HG03439 (cell line): ENCODE results near the gene UTP14C.
"Not testable (repeated sequence)": the region's sequence is repeated elsewhere in the genome, so short reads cannot be mapped to it uniquely, and the experiment has no call there.

Experiments
- ATAC-seq: cut with Tn5 transposase; IDR thresholded peaks from one replicate; pipeline ENCODE4 v1.9.1; 2021; ENCODE audit warnings: mild to moderate bottlenecking, moderate library complexity; ENCODE audit not compliant: unreplicated experiment

The UTP14C gene

GRCh38 chr13:52003541-52003940 lies 20.9 kb upstream of the UTP14C start:
- no peak for ATAC-seq

- no peak for ATAC-seq
These were observed 19.9 kb upstream of the UTP14C start for GRCh38 chr13:52004511-52005170.

- ATAC-seq = no peak
These were observed 18.5 kb upstream of the UTP14C start for GRCh38 chr13:52005841-52006522.

- ATAC-seq = no peak
These were observed 17.8 kb upstream of the UTP14C start for GRCh38 chr13:52006523-52007245.

DNA sequence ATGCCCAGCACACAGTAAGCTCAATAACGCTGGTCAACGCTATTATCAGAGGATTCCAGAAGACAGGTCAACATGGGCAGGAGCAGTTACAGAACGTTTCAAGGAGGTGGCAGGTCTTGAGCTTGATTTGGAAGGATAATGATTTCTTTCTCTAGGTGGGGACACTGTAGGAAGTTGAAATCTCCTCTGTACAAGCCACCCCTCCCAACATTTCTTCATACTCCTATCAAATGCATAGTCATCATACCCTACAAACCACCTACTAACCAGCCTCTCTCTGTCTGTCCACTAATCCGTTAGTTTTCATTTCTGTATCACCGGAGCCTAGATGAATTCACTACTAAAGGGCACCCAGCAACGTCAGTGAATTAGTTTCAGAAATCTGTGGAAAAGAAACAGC lies 14.5 kb upstream of the UTP14C start:
- no peak for ATAC-seq

GRCh38 chr13:52010890-52011631 lies 13.4 kb upstream of the UTP14C start, which contains the start of gene ATP7B:
TSS of gene ATP7B (minus strand) at chr13:52011450. CDS start at chr13:52011337, 113 bp downstream.
- ATAC-seq = peak; percentile 3

DNA sequence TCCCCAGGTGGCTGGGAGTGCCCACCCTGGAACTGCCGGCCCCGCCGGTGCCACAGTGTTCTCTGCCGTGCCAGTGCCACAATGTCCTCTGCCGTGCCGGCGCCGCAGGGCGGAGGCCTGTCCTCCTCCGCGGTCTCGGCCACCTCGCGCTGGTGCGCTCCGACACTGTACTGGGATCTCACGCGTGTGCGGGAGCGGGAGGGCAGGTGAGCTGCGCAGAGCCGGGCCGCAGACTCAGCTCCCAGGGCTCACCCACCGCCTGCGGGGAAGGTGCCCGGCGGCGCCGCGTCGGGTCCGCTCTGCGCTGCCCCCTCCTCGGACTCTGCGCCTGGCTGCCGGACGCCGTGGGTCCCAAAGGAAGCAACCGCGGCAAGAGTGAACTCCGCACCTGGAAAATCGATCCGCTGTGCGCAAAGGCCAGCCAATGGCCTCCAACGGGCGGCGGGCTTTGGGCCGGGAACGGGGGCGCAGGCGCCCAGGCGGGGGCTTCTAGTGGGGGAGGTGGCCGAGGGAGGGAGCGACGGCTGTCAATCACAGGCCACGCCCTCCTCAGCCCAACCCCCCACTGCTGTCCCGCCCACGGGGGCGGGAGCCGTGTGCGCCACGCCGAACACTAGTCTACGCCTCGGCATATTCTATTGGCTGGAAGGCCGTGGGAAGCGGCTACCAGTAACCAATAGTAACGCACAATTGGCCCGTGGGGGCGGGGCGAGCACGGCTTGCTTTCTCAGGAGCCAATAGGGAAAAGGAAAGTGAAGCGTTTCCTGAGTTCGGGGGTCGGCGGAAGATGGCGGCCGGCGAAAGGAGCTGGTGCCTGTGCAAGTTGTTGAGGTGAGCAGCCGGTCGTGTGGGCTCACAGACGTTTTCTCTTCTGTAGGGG lies 12.6 kb upstream of the UTP14C start, which contains the start of gene ALG11:
TSS of gene ALG11 (plus strand) at position 767 of the 880 bp plus-strand sequence. CDS start at position 788, 21 bp downstream.
- ATAC-seq = peak; percentile 99

GRCh38 chr13:52012512-52012836 lies 12.0 kb upstream of the UTP14C start:
- ATAC-seq = no peak

GRCh38 chr13:52016296-52016695 lies 8.2 kb upstream of the UTP14C start:
- no peak for ATAC-seq

DNA sequence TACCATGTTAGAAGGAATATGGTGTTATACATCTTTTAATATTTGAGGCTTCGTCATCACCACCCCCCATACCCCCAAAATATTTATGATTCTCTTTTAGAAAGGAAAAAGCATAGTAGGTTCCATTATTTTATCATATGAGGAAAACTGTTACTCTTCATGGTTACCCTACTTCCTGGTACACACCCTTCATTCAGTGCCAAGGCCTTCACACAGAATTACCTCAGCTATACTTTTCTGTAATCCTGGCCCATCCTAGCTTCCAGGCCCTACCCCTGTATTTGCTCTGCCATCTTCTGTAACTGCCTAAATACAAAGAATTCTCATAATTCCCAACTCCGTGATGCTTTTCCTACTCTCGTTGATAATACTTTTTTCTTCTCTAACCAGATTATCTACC lies 4.3 kb upstream of the UTP14C start:
- ATAC-seq = no peak

GRCh38 chr13:52022356-52022755 lies 2.1 kb upstream of the UTP14C start:
- ATAC-seq = no peak

DNA sequence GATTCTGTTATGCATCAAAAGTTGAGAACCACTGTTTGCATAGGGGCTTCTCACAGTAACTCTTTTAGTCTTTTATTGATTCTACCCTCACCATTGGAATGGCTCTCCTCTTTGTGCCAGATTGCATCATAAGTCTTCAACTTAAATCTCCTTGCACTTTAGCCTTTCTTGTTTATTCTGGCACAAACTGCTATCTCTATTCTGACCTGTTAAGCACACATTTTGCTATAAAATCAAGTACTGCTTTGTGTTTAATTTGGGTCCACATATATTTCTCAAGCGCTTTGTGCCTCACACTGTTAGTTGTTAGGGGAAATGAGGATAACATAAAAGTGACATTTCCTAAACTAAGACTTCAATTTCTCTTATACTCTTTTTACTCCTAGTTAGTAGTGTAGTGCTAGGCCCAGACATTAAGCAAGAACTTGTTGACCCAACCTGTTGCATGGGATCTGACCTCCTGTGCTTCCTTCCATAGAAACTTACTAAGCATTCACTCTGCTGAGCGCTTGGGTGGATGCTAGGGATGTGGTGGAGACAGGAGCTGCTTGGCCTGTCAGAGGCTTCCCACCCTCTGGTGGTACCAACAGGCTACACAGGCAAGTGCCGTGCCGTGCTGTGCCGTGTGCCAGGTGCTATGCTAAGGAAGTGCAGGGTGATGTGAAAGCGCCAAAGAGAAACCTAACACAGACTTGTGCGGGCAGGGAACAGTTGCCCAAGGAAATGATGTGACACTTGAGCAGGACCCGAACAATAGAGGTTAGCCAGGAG lies 1.2 kb downstream of the UTP14C start:
- ATAC-seq = no peak

DNA sequence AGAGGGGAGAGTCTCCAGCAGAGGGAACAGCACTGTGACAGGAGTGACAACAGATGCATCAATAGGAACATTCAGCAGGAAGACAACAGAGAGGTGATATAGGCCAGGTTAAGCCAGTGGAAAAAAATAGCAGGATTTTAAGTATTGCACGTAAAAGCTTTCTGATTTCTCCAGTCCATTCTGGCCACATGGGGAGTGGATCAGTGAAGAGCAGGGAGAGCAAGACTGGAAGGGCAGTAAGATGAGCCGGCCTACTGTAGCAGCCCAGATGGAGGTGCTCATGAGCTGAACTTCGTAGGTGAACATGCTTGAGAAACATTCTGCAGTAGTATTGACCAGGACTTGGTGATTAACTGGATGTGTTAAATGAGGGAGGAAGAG lies 1.7 kb downstream of the UTP14C start:
- no peak for ATAC-seq

DNA sequence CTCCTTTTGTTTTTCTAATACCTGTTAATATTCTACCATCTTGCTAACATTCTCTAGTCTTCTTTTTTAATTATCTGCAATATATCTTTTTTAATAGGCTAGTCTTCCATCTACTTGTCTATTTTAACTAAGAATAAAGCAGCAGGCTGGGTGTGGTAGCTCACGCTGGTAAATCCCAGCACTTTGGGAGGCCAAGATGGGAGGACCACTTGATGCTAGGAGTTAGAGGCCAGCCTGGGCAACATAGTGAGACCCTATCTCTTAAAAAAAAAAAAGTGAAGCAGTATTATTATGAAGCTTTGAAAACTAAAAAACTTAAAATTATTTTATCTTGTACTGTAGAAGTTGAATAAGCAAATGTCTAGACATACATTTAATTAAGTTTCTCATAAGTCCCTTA lies 3.3 kb downstream of the UTP14C start:
- no peak for ATAC-seq

DNA sequence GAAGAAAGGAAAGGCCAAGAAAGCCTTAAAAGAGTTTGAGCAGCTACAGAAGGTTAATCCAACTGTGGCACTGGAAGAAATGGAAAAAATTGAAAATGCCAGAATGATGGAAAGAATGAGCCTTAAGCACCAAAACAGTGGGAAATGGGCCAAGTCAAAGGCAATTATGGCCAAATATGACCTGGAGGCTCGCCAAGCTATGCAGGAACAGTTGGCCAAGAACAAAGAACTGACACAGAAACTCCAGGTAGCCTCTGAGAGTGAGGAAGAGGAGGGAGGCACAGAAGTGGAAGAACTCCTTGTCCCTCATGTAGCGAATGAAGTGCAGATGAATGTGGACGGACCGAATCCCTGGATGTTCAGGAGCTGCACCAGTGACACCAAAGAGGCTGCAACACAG lies 5.1 kb downstream of the UTP14C start:
- no peak for ATAC-seq

- ATAC-seq = not testable (repeated sequence)
These were observed 5.9 kb downstream of the UTP14C start for GRCh38 chr13:52030401-52030800.

DNA sequence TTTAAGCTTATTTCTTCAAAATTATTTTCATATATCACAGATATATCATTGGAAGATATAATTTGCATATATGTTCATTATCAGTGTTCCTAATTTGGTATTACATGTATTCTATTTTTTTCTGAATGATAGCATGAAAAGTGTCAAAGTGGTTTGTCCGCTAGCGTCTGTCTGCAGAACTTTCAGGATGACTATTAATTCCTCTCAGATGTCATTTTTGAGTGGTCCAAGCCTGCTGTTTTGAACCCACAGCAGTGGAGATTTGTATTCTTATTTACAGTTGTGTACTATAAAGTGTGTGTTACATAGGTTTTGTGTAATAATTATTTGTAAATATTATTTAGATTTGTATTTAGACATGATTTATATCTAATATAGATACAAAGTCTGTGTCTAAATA lies 8.5 kb downstream of the UTP14C start:
- no peak for ATAC-seq

- ATAC-seq = no peak
These were observed 10.2 kb downstream of the UTP14C start for GRCh38 chr13:52034616-52035226.

- ATAC-seq = no peak
These were observed 11.5 kb downstream of the UTP14C start for GRCh38 chr13:52036037-52036436.
